Measurements from ENCODE around the gene MCF2L2. TPM values are rescaled to one million over a fixed set of nuclear protein-coding genes. Genes with fewer than 3 reads are reported as not detected.

MCF2L2 gene
- total and polyA plus RNA-seq, 9 of the 15 experiments (the other 6 are each of a cell fraction or from before 2014, with no cell fraction given): 0.56 to 4.2 (median 3.0) TPM

- in situ Hi-C loops (cut with MboI): no loop called here
- no peak for FAIRE-seq
- Histone ChIP-seq H2AFZ (ENCODE audit: low read depth, low read length) (peak overlapping the region; percentile 94), H3K27ac (ENCODE audit: extremely low read depth, low read depth, low read length) (no peak overlapping the region), H3K9ac (ENCODE audit: insufficient read depth in 1 of 2, low read depth in 2 of 2, low read length in 2 of 2) (0 out of 4 replicates have a peak overlapping the region, but pooled peaks of 1 of the 2 experiments have one; percentile 47), H3K79me2 (ENCODE audit: control insufficient read depth, insufficient read depth, low read length) (no peaks in the 10 kb centered on the region), H3K36me3 (ENCODE audit: control insufficient read depth, insufficient read depth, low read length) (no peaks in the 10 kb centered on the region), H3K9me1 (ENCODE audit: control insufficient read depth, insufficient read depth, low read length) (no peaks in the 10 kb centered on the region), H3K4me1 (replicated peaks in 1 of 2; ENCODE audit: control insufficient read depth in 2 of 2, insufficient read depth in 2 of 2, low read length in 2 of 2) (peaks cover 0 to 11% of the 10 kb centered on the region in 2 experiments; a peak in 3 of 5 replicates), H3K4me3 (peak overlapping the region; percentile 54), H4K20me1 (replicated peaks; ENCODE audit: control insufficient read depth, insufficient read depth, low read length) (no peaks in the 10 kb centered on the region), H3K9me3 (replicated peaks; ENCODE audit: control insufficient read depth, insufficient read depth, low read depth, low read length) (no peaks in the 10 kb centered on the region), H3K27me3 (ENCODE audit: control insufficient read depth in 2 of 2, insufficient read depth in 2 of 2, low read length in 2 of 2) (no peaks in the 10 kb centered on the region; a peak in 1 of 5 replicates), H3K4me2 (ENCODE audit: insufficient read depth, low read length) (peak overlapping the region; percentile 70)
- CTCF ChIA-PET (ENCODE audit: low intra/inter-chr PET ratio): interaction anchor here (0.7 kb wide), 1 partner anchor 224 kb away, joined by 3 read pairs; no protein-coding TSS in a partner anchor
- POLR2A ChIA-PET: interaction anchor here (0.6 to 1.2 kb wide), 3 partner anchors 23 to 286 kb away, joined by 3 read pairs; no protein-coding TSS in a partner anchor
- TSS peak; percentile 34 for BruUV-seq (replicated peaks)
- WGBS (ENCODE audit: insufficient coverage, low coverage, missing lambda C conversion rate): 57% methylated on average over 25 of the region's 25 CpGs
- ATAC-seq: no peak
- intact Hi-C loops (cut with micrococcal nuclease): no loop called here
- no peak for DNase-seq (ENCODE audit: extremely low read depth in 1 of 4, low spot score in 3 of 4)
- no peak for TF ChIP-seq RNF219 (CRISPR knock-in tag; IDR thresholded peaks at IDR 0.05)
- peak; percentile 96 for TF ChIP-seq ZBTB33 (CRISPR knock-in tag; IDR thresholded peaks at IDR 0.05)
- peak; percentile 35; the same call in 1 of the 2 replicates for TF ChIP-seq CEBPG (CRISPR knock-in tag; IDR thresholded peaks at IDR 0.05)
- no peak for TF ChIP-seq CEBPG (tag; conservative IDR thresholded peaks at IDR 0.05 in 1 of 2, IDR thresholded peaks at IDR 0.05 in 1 of 2)
- TF ChIP-seq FOXP1 (CRISPR knock-in tag; IDR thresholded peaks at IDR 0.05): peak; percentile 56; the same call in 1 of the 2 replicates
- TF ChIP-seq CHD2 (IDR thresholded peaks at IDR 0.05; ENCODE audit: low read depth, low read length): no peak
- no peak for TF ChIP-seq JUNB (CRISPR knock-in tag; conservative IDR thresholded peaks at IDR 0.05)
- no peak for TF ChIP-seq ZNF609 (CRISPR knock-in tag; IDR thresholded peaks at IDR 0.05; ENCODE audit: borderline replicate concordance)
- TF ChIP-seq RAD51 (IDR thresholded peaks at IDR 0.05; ENCODE audit: borderline replicate concordance, low read depth): no peak
- TF ChIP-seq JUND (IDR thresholded peaks at IDR 0.05; ENCODE audit: borderline replicate concordance, low read depth, low read length): no peak
- no peak for TF ChIP-seq JUND (tag; IDR thresholded peaks at IDR 0.05; ENCODE audit: borderline replicate concordance, low read depth, low read length)
- TF ChIP-seq FOXK1 (CRISPR knock-in tag; IDR thresholded peaks at IDR 0.05; ENCODE audit: borderline replicate concordance): no peak
Observed at GRCh38 chr3:183161552-183162336, 266.7 kb downstream of the MCF2L2 start.
